ENCODE measurements around the gene AUTS2.

AUTS2 gene

DNA sequence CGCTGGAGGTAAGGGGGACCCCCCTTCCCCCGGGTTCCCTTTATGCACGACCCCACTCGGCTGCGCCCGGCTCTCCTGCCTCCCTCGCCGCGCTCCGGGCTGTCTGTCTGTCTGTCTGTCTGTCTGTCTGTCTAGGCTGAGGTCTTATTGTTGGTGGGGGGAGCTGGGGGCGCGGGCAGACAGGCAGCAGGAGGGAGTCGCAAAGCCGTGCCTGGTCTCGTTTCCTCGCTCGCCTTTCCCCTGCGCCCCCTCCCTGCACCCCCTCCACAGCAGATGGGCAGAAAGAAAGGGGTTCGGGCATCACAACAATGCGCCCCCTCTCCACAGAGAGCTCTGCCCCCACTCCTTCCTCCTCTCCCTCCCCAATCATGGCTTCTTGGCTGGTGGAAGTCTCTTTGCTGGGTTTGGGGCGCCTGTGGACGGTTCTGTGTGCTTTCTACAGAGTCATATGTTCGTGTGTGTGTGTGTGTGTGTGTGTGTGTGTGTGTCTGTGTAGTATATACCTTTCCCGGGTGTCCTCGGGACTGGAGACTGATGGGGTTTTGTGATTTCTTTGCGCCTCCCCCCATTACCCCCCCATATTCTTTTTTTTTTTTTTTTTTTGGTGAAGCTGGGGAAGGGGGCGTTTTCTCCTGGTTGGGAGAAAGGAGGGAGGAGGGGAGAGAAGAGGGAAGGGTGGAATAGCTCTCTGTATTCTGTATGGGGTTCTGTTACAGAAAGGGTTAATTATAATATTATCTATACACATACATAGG is 1.9 kb downstream of the AUTS2 start (continued):
- TF ChIP-seq ZNF629 (tag by site-specific recombination; IDR thresholded peaks at IDR 0.05), result peak; percentile 26; the same call in 1 of the 2 replicates
- no peak for TF ChIP-seq ZNF560 (tag by site-specific recombination; IDR thresholded peaks at IDR 0.05; ENCODE audit: borderline replicate concordance)
- no peak for TF ChIP-seq ZNF302 (tag by site-specific recombination; IDR thresholded peaks at IDR 0.05; ENCODE audit: low read depth)
- TF ChIP-seq TCF7L2 (IDR thresholded peaks at IDR 0.05; ENCODE audit: borderline replicate concordance, low read depth, low read length), result no peak
- TF ChIP-seq ZBTB20 (tag by site-specific recombination; IDR thresholded peaks at IDR 0.05), result peak; percentile 61
- peak; percentile 78 for TF ChIP-seq GLIS2 (tag by site-specific recombination; IDR thresholded peaks at IDR 0.05)
- TF ChIP-seq, protein P1, sequence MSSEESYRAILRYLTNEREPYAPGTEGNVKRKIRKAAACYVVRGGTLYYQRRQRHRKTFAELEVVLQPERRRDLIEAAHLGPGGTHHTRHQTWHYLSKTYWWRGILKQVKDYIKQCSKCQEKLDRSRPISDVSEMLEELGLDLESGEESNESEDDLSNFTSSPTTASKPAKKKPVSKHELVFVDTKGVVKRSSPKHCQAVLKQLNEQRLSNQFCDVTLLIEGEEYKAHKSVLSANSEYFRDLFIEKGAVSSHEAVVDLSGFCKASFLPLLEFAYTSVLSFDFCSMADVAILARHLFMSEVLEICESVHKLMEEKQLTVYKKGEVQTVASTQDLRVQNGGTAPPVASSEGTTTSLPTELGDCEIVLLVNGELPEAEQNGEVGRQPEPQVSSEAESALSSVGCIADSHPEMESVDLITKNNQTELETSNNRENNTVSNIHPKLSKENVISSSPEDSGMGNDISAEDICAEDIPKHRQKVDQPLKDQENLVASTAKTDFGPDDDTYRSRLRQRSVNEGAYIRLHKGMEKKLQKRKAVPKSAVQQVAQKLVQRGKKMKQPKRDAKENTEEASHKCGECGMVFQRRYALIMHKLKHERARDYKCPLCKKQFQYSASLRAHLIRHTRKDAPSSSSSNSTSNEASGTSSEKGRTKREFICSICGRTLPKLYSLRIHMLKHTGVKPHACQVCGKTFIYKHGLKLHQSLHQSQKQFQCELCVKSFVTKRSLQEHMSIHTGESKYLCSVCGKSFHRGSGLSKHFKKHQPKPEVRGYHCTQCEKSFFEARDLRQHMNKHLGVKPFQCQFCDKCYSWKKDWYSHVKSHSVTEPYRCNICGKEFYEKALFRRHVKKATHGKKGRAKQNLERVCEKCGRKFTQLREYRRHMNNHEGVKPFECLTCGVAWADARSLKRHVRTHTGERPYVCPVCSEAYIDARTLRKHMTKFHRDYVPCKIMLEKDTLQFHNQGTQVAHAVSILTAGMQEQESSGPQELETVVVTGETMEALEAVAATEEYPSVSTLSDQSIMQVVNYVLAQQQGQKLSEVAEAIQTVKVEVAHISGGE (tag by site-specific recombination; conservative IDR thresholded peaks at IDR 0.05; ENCODE audit: low read depth), result no peak
- no peak for TF ChIP-seq IKZF3 (tag by site-specific recombination; IDR thresholded peaks at IDR 0.05)
- no peak for TF ChIP-seq ZNF350 (tag by site-specific recombination; IDR thresholded peaks at IDR 0.05)
- TF ChIP-seq ZNF341 (tag by site-specific recombination; IDR thresholded peaks at IDR 0.05; ENCODE audit: low read depth), result peak; percentile 95
- TF ChIP-seq HOXD13 (CRISPR knock-in tag; IDR thresholded peaks at IDR 0.05; ENCODE audit: borderline replicate concordance), result no peak
- peak; percentile 48; the same call in 1 of the 2 replicates for TF ChIP-seq YY2 (tag by site-specific recombination; IDR thresholded peaks at IDR 0.05)
- TF ChIP-seq ZNF292 (tag by site-specific recombination; IDR thresholded peaks at IDR 0.05; ENCODE audit: borderline replicate concordance, low read depth), result no peak
- TF ChIP-seq, protein P2, sequence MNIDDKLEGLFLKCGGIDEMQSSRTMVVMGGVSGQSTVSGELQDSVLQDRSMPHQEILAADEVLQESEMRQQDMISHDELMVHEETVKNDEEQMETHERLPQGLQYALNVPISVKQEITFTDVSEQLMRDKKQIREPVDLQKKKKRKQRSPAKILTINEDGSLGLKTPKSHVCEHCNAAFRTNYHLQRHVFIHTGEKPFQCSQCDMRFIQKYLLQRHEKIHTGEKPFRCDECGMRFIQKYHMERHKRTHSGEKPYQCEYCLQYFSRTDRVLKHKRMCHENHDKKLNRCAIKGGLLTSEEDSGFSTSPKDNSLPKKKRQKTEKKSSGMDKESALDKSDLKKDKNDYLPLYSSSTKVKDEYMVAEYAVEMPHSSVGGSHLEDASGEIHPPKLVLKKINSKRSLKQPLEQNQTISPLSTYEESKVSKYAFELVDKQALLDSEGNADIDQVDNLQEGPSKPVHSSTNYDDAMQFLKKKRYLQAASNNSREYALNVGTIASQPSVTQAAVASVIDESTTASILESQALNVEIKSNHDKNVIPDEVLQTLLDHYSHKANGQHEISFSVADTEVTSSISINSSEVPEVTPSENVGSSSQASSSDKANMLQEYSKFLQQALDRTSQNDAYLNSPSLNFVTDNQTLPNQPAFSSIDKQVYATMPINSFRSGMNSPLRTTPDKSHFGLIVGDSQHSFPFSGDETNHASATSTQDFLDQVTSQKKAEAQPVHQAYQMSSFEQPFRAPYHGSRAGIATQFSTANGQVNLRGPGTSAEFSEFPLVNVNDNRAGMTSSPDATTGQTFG (tag by site-specific recombination; IDR thresholded peaks at IDR 0.05; ENCODE audit: borderline replicate concordance), result no peak
- peak; percentile 24; the same call in 1 of the 2 replicates for TF ChIP-seq EGR2 (tag by site-specific recombination; IDR thresholded peaks at IDR 0.05; ENCODE audit: low read depth)
- no peak for TF ChIP-seq ZNF433 (tag by site-specific recombination; IDR thresholded peaks at IDR 0.05; ENCODE audit: low read depth)
- no peak for TF ChIP-seq ZNF157 (tag by site-specific recombination; IDR thresholded peaks at IDR 0.05)
- no peak for TF ChIP-seq ZNF596 (tag by site-specific recombination; IDR thresholded peaks at IDR 0.05)
- TF ChIP-seq, protein P3, sequence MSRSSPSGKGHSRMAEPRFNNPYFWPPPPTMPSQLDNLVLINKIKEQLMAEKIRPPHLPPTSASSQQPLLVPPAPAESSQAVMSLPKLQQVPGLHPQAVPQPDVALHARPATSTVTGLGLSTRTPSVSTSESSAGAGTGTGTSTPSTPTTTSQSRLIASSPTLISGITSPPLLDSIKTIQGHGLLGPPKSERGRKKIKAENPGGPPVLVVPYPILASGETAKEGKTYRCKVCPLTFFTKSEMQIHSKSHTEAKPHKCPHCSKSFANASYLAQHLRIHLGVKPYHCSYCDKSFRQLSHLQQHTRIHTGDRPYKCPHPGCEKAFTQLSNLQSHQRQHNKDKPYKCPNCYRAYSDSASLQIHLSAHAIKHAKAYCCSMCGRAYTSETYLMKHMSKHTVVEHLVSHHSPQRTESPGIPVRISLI (tag by site-specific recombination; IDR thresholded peaks at IDR 0.05), result peak; percentile 79; the same call in 1 of the 2 replicates
- no peak for TF ChIP-seq ZNF174 (tag by site-specific recombination; IDR thresholded peaks at IDR 0.05)
- no peak for TF ChIP-seq ZNF274 (IDR thresholded peaks at IDR 0.05; ENCODE audit: low read length)
- no peak for TF ChIP-seq ZNF274 (tag by site-specific recombination; IDR thresholded peaks at IDR 0.05; ENCODE audit: borderline replicate concordance)
- no peak for TF ChIP-seq ZNF311 (tag by site-specific recombination; IDR thresholded peaks at IDR 0.05; ENCODE audit: borderline replicate concordance)
- no peak for TF ChIP-seq ZNF133 (tag by site-specific recombination; IDR thresholded peaks at IDR 0.05)
- TF ChIP-seq, protein P4, sequence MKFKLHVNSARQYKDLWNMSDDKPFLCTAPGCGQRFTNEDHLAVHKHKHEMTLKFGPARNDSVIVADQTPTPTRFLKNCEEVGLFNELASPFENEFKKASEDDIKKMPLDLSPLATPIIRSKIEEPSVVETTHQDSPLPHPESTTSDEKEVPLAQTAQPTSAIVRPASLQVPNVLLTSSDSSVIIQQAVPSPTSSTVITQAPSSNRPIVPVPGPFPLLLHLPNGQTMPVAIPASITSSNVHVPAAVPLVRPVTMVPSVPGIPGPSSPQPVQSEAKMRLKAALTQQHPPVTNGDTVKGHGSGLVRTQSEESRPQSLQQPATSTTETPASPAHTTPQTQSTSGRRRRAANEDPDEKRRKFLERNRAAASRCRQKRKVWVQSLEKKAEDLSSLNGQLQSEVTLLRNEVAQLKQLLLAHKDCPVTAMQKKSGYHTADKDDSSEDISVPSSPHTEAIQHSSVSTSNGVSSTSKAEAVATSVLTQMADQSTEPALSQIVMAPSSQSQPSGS (tag by site-specific recombination; IDR thresholded peaks at IDR 0.05; ENCODE audit: low read depth), result 0 out of 2 replicates have a peak, but pooled peaks have one; percentile 14
- TF ChIP-seq SETDB1 (IDR thresholded peaks at IDR 0.05; ENCODE audit: insufficient read length, low read length), result no peak
- TF ChIP-seq KLF7 (tag by site-specific recombination; IDR thresholded peaks at IDR 0.05; ENCODE audit: borderline replicate concordance), result no peak
- TF ChIP-seq HOXC10 (CRISPR knock-in tag; IDR thresholded peaks at IDR 0.05), result no peak
- no peak for TF ChIP-seq ZNF155 (tag by site-specific recombination; IDR thresholded peaks at IDR 0.05)
- 0 out of 2 replicates have a peak, but pooled peaks have one; percentile 24 for TF ChIP-seq KLF8 (tag by site-specific recombination; IDR thresholded peaks at IDR 0.05)
- TF ChIP-seq ZNF37A (tag by site-specific recombination; IDR thresholded peaks at IDR 0.05), result no peak
- no peak for TF ChIP-seq ZNF585B (tag by site-specific recombination; IDR thresholded peaks at IDR 0.05)
- no peak for TF ChIP-seq ZNF23 (tag by site-specific recombination; IDR thresholded peaks at IDR 0.05; ENCODE audit: borderline replicate concordance)
